Putamen (tissue), 1 donor: ENCODE data around the gene SELE.

Experiments used
- DNase-seq: peaks from one replicate; pipeline ENCODE4 v3.0.0-alpha.2; 2016; ENCODE audit warnings: low spot score

SELE gene

GRCh38 chr1:169682071-169682470, 51.8 kb downstream of the SELE start:
- no peak for DNase-seq

DNA sequence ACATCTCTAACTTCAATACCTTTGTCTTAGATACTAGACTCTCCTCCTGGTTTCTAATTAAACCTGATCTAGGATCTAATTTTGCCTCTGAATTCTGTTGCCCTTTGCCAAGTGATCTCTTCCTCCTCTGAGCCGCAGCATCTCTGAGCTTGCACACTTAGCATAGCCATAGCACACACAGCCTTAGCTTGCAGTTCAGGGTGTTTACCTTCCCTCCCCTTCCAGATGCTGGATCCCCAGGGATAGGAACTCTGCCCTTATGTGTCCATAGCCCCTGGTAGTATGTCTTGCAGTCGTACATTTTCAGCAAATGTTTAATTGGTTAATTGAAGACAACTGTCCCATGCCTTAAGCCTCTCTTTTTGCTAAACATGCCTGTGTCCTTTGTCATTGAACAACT, 52.7 kb downstream of the SELE start:
- no peak for DNase-seq

DNA sequence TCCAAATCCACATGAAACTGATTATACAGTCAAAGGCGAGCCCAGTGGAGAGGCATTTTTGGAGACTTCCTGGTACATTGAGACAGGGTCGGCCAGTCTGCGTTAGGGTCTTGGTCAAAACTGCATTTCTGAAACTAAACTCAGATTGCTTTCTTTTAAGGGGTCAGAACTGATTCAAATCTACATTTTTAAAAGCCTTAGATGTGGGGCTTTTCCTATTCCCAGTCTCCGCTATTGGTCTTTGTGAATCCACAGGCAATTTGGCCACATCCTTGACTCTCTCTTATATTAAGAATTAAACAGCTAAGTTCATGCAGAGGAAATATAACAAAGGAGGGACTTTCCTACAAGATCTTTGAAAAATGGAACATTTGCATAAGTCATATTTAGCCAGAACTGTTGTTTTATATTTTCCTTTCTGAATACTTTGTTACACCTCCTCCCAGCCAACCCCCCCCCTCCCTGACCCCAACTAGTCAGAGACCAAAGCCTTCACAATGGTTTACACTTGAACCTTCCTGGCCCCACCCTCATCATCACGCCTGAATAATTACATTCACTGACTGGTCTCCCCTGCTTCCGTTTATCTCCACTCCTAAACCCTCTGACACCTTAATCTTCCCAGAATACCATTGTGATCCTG, 53.4 kb downstream of the SELE start:
- DNase-seq: no peak

- no peak for DNase-seq
These were observed 54.2 kb downstream of the SELE start for GRCh38 chr1:169679692-169680091.

GRCh38 chr1:169676001-169676400, 57.9 kb downstream of the SELE start:
- DNase-seq: no peak
